ENCODE data around the gene PDXP. TPM values are rescaled to one million over a fixed set of nuclear protein-coding genes. Genes with fewer than 3 reads are reported as not detected.

Gene PDXP
- total RNA-seq, 1 experiment from 2014 or later = 24.5 TPM

DNA sequence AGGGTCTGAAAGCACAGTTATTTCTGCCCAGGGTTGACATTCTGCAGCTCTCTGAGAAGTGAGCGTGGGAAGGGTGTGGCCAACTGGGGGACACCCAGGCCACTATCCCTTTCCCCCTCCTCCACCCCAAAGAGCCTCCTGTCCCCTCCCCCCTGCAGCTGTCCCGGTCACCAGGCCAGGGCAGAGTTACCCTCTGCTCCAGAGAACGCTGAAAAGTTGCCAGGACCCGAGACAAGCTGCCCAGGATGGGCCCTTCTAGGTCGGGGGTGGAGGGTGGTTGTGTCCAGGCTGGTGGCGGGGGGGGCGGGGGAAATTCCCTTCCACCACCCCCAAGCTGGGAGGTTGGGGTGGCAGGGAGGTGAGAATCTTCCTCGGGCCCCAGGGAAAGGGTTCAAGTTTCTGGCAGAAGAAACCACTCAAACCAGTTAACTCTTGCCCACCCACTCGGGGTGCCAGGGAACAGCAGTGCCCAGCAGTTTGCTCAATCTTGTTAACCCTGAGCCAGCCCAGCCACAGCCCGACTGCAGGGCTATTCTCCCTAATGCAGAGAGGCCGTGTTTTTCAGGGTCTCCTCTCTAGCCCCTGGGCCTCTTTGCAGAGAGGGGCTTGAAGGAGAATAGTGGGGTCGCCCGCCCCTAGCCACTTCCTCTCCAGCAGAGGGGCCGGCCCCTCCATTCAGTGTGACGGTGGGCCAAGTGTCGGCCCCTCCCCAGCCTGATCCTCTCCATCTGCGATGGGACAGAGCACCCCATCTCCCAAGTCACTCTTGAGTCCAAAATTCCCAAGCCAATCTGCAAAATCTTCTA, 17.6 kb downstream of the PDXP start:
- ChIA-PET CTCF (interaction anchor here (0.6 kb wide), 1 partner anchor 23 kb away, joined by 3 read pairs; no protein-coding TSS in a partner anchor), POLR2A (interaction anchor here (0.5 kb wide), 2 partner anchors 150 to 1644 kb away, joined by 5 to 9 read pairs; no protein-coding TSS in a partner anchor)
- Mint-ChIP-seq H3K27ac (ENCODE audit: unreplicated experiment) (peak overlapping the region; percentile 65), H3K9me3 (ENCODE audit: unreplicated experiment) (no peaks in the 10 kb centered on the region), H3K36me3 (ENCODE audit: insufficient read depth, unreplicated experiment) (peaks cover 6% of the 10 kb centered on the region), H3K27me3 (ENCODE audit: insufficient read depth, unreplicated experiment) (no peaks in the 10 kb centered on the region), H3K4me3 (ENCODE audit: unreplicated experiment) (peak overlapping the region; percentile 79), H3K4me1 (ENCODE audit: low read depth, unreplicated experiment) (peaks cover 7% of the 10 kb centered on the region)
- no peak for DNase-seq
- TF ChIP-seq, protein P1, sequence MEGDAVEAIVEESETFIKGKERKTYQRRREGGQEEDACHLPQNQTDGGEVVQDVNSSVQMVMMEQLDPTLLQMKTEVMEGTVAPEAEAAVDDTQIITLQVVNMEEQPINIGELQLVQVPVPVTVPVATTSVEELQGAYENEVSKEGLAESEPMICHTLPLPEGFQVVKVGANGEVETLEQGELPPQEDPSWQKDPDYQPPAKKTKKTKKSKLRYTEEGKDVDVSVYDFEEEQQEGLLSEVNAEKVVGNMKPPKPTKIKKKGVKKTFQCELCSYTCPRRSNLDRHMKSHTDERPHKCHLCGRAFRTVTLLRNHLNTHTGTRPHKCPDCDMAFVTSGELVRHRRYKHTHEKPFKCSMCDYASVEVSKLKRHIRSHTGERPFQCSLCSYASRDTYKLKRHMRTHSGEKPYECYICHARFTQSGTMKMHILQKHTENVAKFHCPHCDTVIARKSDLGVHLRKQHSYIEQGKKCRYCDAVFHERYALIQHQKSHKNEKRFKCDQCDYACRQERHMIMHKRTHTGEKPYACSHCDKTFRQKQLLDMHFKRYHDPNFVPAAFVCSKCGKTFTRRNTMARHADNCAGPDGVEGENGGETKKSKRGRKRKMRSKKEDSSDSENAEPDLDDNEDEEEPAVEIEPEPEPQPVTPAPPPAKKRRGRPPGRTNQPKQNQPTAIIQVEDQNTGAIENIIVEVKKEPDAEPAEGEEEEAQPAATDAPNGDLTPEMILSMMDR (IDR thresholded peaks at IDR 0.05; ENCODE audit: insufficient read depth in 1 of 2, low read depth in 1 of 2, low read length in 1 of 2, severe bottlenecking in 1 of 2, unreplicated experiment in 1 of 2) = no peak
- intact Hi-C loops (cut with micrococcal nuclease; ENCODE audit: unreplicated experiment) = loop anchor here (2.0 kb wide), 1 partner anchor 17 kb away; the partner anchor contains the start of gene PDXP
- Histone ChIP-seq H3K27me3 (replicated peaks; ENCODE audit: control insufficient read depth, insufficient read depth, low read length) (no peaks in the 10 kb centered on the region), H3K4me3 (ENCODE audit: low read depth, low read length) (peak overlapping the region; percentile 53), H3K36me3 (ENCODE audit: control insufficient read depth, insufficient read depth, low read length) (no peaks in the 10 kb centered on the region), H3K9me3 (no peaks in the 10 kb centered on the region), H3K4me1 (peaks cover 9% of the 10 kb centered on the region; the same call in 1 of the 2 replicates)
- BruUV-seq (replicated peaks) = no TSS peak

DNA sequence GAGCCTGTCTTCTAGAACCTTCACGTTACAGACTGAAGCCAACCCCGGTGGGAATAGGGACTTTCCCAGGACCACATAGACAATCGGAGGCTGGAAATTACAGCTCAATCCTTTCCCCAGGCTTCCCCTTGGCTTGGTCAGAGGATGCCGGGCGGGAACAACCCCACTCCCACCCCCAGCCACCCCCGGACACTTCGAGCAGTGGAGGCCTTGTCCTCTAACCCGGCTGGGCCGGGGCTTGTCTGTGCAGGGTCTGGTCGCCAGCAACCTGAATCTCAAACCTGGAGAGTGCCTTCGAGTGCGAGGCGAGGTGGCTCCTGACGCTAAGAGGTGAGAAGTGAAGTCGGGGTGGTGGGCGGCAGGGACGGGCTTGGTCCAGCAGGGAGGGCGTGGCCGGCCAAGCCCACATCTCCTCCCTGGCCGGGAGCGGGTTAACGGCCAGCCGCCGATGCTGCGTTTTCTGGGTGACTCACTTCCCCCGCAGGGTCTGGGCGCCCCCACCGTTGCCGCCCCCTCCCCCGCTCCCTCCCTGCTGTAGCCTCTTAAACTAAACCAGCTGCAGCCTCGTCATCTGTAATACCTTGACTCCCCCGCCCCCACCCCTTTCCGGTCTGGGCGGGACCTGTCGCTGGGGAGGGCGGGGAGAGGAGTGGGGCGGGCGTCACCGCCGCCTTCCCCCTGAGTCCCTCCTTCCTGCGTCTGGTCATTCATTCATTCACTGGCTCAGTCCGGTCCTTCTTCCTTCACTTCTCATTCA, 18.4 kb downstream of the PDXP start:
- H3K9me3 ChIP-seq = no peaks in the 10 kb centered on the region
- no peaks in the 10 kb centered on the region for H3K27me3 ChIP-seq (replicated peaks; ENCODE audit: control insufficient read depth, insufficient read depth, low read length)
- DNase-seq = peak; percentile 84 to 88
- Mint-ChIP-seq H3K4me1 (ENCODE audit: low read depth, unreplicated experiment) (peaks cover 7% of the 10 kb centered on the region), H3K4me3 (ENCODE audit: unreplicated experiment) (peak overlapping the region; percentile 79), H3K36me3 (ENCODE audit: insufficient read depth, unreplicated experiment) (peaks cover 6% of the 10 kb centered on the region), H3K27me3 (ENCODE audit: insufficient read depth, unreplicated experiment) (no peaks in the 10 kb centered on the region), H3K27ac (ENCODE audit: unreplicated experiment) (peak overlapping the region; percentile 65), H3K9me3 (ENCODE audit: unreplicated experiment) (no peaks in the 10 kb centered on the region)
- intact Hi-C loops (cut with micrococcal nuclease; ENCODE audit: unreplicated experiment) = loop anchor here (2.0 kb wide), 1 partner anchor 18 kb away; the partner anchor contains the start of gene PDXP
- H3K36me3 ChIP-seq (ENCODE audit: control insufficient read depth, insufficient read depth, low read length) = no peaks in the 10 kb centered on the region
- CTCF ChIA-PET = interaction anchor here (0.7 to 0.9 kb wide), 3 partner anchors 9 to 118 kb away, joined by 3 to 4 read pairs (median 3); partner anchors contain the start of gene NOL12
- BruUV-seq (replicated peaks) = TSS peak; percentile 74
- H3K4me1 ChIP-seq = peaks cover 9% of the 10 kb centered on the region; the same call in 1 of the 2 replicates
- TF ChIP-seq, protein P1 (IDR thresholded peaks at IDR 0.05; ENCODE audit: insufficient read depth in 1 of 2, low read depth in 1 of 2, low read length in 1 of 2, severe bottlenecking in 1 of 2, unreplicated experiment in 1 of 2) = no peak
- POLR2A ChIA-PET = interaction anchor here (0.6 kb wide), 1 partner anchor 70 kb away, joined by 4 read pairs; no protein-coding TSS in a partner anchor
- H3K4me3 ChIP-seq (ENCODE audit: low read depth, low read length) = peak overlapping the region; percentile 53

GRCh38 chr22:37677493-37677974, 19.0 kb downstream of the PDXP start:
- peak overlapping the region; percentile 53 for H3K4me3 ChIP-seq (ENCODE audit: low read depth, low read length)
- peak overlapping the region; percentile 65 for H3K27ac Mint-ChIP-seq (ENCODE audit: unreplicated experiment)
- CTCF ChIA-PET = interaction anchor here (0.7 to 0.9 kb wide), 3 partner anchors 8 to 119 kb away, joined by 3 to 4 read pairs (median 3); partner anchors contain the start of gene NOL12
- peaks cover 9% of the 10 kb centered on the region; the same call in 1 of the 2 replicates for H3K4me1 ChIP-seq
- H3K9me3 Mint-ChIP-seq (ENCODE audit: unreplicated experiment) = no peaks in the 10 kb centered on the region
- no peaks in the 10 kb centered on the region for H3K27me3 Mint-ChIP-seq (ENCODE audit: insufficient read depth, unreplicated experiment)
- peaks cover 7% of the 10 kb centered on the region for H3K4me1 Mint-ChIP-seq (ENCODE audit: low read depth, unreplicated experiment)
- peak overlapping the region; percentile 79 for H3K4me3 Mint-ChIP-seq (ENCODE audit: unreplicated experiment)
- peaks cover 6% of the 10 kb centered on the region for H3K36me3 Mint-ChIP-seq (ENCODE audit: insufficient read depth, unreplicated experiment)
- POLR2A ChIA-PET = interaction anchor here (0.6 kb wide), 1 partner anchor 71 kb away, joined by 4 read pairs; no protein-coding TSS in a partner anchor
- DNase-seq = no peak
- intact Hi-C loops (cut with micrococcal nuclease; ENCODE audit: unreplicated experiment) = loop anchor here (2.0 kb wide), 1 partner anchor 19 kb away; the partner anchor contains the start of gene PDXP
- no peaks in the 10 kb centered on the region for H3K9me3 ChIP-seq
- no peaks in the 10 kb centered on the region for H3K27me3 ChIP-seq (replicated peaks; ENCODE audit: control insufficient read depth, insufficient read depth, low read length)
- TF ChIP-seq, protein P1 (IDR thresholded peaks at IDR 0.05; ENCODE audit: insufficient read depth in 1 of 2, low read depth in 1 of 2, low read length in 1 of 2, severe bottlenecking in 1 of 2, unreplicated experiment in 1 of 2) = no peak
- no TSS peak for BruUV-seq (replicated peaks)
- no peaks in the 10 kb centered on the region for H3K36me3 ChIP-seq (ENCODE audit: control insufficient read depth, insufficient read depth, low read length)
